Femur (tissue), 1 donor: Measurements from ENCODE around the gene LBX1.
"Not testable (repeated sequence)": the region's sequence is repeated elsewhere in the genome, so short reads cannot be mapped to it uniquely, and the experiment has no call there.

ENCODE experiments used
- DNase-seq: peaks from one replicate; pipeline ENCODE4 v3.0.0-alpha.2; 2017

LBX1 gene

DNA sequence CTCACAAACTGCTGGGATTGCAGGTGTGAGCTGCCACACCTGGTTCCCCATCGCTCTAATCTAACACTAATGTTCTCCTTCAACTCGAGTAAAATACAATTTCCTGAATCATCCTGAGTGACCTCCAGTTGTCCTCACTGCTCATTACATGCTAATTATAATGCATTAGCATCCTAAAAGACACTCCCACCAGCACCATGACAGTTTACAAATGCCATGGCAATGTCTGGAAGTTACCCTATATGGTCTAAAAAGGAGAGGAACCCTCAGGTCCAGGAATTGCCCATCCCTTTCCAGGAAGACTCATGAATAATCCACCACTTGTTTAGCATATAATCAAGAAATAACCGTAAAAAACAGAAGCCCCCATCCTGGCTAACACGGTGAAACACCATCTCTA, 26.6 kb downstream of the LBX1 start:
- not testable (repeated sequence) for DNase-seq

DNA sequence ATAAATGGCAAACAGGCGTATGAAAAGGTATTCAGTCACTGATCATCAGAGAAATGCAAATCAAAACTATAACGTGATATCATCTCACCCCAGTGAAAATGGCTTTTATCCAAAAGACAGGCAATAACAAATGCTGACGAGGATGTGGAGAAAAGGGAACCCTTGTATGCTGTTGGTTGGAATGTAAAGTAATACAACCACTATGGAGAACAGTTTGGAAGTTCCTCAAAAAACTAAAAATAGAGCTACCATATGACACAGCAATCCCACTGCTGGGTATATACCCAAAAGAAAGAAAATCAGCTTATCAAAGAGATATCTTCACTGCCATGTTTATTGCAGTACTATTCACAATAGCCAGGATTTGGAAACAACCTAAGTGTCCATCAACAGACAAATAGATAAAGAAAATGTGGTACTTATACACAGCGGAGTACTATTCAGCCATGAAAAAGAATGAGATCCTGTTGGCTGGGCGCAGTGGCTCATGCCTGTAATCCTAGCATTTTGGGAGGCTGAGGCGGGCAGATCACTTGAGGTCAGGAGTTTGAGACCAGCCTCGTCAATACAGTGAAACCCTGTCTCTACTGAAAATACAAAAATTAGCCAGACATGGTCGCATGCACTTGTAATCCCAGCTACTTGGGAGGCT, 30.8 kb downstream of the LBX1 start:
- DNase-seq, result not testable (repeated sequence)

DNA sequence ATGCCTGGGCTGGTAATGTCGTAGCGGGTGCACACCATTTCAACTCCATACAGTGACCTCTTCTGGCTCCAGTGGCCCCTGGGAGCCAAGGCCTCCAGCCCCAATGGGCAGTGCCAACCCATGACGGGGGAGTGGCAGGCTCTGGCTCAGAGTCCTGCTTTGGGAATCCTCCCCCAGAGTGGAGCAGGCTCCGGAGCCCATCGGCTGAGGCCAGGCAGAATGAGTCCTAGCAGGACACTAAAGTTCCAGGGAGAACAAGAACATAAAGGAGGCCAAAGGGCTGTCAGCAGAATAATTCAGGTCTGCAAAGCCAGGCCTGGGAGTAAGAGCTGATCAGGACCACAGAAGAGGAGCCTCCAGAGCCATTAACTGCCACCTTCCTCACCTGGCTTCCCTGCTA, 33.3 kb downstream of the LBX1 start:
- no peak for DNase-seq

DNA sequence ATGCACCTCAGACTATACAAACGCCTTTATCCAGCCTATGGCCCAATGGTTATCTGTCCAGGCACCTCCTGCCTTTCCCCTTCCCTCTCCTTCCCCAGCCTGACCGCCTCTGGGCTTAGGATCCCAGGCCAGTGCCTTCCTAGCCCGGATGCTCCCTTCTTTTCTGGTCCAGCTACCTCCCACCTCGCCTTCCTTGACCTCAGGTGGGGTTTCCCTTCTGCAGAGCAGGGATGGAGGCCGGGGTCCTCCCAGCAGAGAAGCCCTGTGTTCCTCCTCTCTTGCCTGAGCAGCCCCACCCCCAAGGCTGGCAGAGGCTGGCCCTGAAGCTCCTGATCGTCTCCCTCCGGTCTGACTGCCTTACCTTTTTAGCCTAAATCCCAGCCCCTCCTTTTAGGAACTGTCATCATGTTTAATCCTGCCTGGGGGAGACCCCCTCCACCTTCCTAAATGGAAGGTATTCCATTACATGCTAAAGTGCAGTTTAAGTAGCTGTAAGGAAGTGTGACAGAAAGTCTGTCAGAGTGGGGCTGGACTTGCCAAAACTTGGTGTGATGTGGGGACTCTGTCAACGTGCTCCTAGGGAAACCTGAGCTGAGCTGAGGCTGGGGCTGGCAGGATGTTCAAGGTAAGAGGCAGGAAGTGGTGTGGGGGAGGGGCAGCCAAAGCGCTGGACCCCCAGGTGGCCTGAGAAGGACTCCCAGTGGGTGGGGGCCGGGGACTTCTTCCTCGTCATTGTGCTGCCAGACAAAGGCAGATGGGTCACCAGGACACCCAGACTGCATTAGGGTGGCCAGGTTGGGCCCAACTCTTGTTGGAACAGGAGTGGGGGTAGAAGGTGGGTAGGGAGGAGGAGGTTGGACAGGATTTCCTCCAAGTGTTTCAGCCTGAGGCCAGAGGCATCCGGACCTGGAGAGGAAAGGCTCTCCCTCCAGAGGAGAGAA, 39.5 kb downstream of the LBX1 start:
- DNase-seq, result no peak

DNA sequence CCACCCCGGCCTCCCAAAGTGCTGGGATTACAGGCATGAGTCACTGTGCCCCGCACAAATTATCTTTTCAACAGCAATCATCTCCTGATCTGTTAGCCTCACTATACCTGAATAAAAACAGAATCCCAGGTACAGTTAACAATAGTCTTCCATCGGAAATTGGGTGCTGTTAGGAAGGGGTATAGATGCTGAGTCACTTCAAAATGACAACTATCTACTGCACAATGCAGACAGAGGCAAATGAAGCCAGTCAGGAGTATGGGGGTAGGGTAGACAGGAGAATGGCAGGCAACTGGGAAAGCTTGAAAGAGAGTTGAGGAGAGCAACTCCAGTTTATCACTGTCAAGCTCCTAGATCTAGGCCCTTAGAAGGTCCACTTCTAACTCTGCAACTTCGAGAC, 40.3 kb downstream of the LBX1 start:
- no peak for DNase-seq

DNA sequence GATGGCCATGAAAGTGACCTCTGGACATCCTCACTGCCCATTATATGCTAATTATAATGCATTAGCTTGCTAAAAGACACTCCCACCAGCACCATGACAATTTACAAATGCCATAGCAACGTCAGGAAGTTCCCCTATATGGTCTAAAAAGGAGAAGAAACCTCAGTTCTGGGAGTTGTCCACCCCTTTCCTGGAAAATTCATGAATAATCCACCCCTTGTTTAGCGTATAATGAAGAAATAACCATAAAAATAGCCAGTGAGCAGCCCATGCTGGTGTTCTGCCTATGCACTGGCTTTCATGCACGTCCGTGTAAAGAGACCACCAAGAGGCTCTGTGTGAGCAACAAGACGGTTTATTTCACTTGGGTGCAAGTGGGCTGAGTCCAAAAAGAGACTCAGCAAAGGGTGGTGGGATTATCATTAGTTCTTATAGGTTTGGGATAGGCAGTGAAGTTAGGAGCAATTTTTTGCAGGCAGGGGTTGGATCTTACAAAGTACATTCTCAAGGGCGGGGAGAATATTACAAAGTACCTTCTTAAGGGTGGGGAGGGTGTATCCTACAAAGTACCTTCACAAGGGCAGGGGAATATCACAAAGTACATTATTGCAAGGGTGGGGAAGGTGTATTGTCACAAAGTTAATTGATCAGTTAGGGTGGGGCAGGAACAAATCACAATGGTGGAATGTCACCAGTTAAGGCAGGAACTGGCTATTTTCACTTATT, 45.6 kb downstream of the LBX1 start:
- no peak for DNase-seq

DNA sequence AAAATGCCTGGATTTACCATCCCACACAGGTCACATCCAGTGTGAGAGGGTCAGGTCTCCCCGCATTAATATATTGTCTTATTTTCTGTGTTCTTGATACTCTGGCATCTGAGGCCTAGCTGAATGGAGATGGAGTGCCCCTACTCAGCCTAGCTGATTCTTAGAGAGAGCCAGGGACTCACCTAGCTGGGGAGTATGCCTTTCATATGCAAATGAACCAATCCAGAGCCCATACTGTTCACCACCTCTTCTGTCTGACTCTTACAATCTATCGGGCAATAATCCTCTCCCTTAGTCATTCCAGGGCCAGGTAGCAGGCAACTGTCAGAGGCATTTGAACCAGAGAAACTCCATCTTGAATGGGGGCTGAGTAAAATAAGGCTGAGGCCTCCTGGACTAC, 46.3 kb downstream of the LBX1 start:
- no peak for DNase-seq
